A549 (cell line): ENCODE results near the gene TPM2. TPM values are rescaled to one million over a fixed set of nuclear protein-coding genes. Genes with fewer than 3 reads are reported as not detected.

ENCODE experiments used
- ATAC-seq, 2 experiments: fragments of 200-7000 bp in 1 of 2; fragments of >200 bp in 1 of 2; cut with Nextera tagmentation in 1 of 2; cut with Tn5 transposase in 1 of 2; 3 replicates each; pipeline versions ENCODE4 v1.8.0 to v1.9.1; 2018 to 2020; ENCODE audit warnings: mild to moderate bottlenecking in 1 of 2, moderate library complexity in 1 of 2
- CTCF ChIA-PET: fragments of 300-600 bp; sonication (Branson Sonifier 250); formaldehyde crosslinking; extraction: SDS; loops from one replicate; lab custom pipeline; 2021; ENCODE audit warnings: antibody characterized with exemption, inconsistent platforms; lab: Yijun Ruan, JAX
- POLR2A ChIA-PET: fragments of 350-600 bp; formaldehyde crosslinking; extraction: SDS; loops from one replicate; lab custom pipeline; 2021; ENCODE audit warnings: antibody characterized with exemption, inconsistent platforms; lab: Yijun Ruan, JAX
- DNase-seq, 2 experiments: peaks; one replicate each; pipeline versions ENCODE4 v3.0.0 to v3.0.0-alpha.2; 2011 to 2016; ENCODE audit warnings: low read depth in 1 of 2, low spot score in 1 of 2
- FAIRE-seq: peaks from 2 replicates; lab custom pipeline; 2011; peaks lifted over from hg19 to GRCh38; lab: Jason Lieb, UNC
- H3K27ac ChIP-seq, 2 experiments: fragments of >200 bp; sonication (Bioruptor Twin); formaldehyde crosslinking; 3 replicates each; pipeline ENCODE4 v1.5.1; 2016 to 2017
- H3K4me1 ChIP-seq: fragments of >200 bp; sonication (Bioruptor Twin); formaldehyde crosslinking; 3 replicates; pipeline ENCODE4 v1.6.1; 2016
- H3K4me2 ChIP-seq: fragments of >200 bp; sonication (Bioruptor Twin); formaldehyde crosslinking; 3 replicates; pipeline ENCODE4 v1.6.1; 2016
- H3K4me3 ChIP-seq: fragments of >200 bp; sonication (Bioruptor Twin); formaldehyde crosslinking; 3 replicates; pipeline ENCODE4 v1.5.1; 2016
- H3K9me3 ChIP-seq: fragments of >200 bp; sonication (Bioruptor Twin); formaldehyde crosslinking; 3 replicates; pipeline ENCODE4 v1.6.1; 2016
- BHLHE40 ChIP-seq: IDR thresholded peaks from 2 replicates; pipeline ENCODE4 v1.6.1; 2012; ENCODE audit warnings: low read depth, low read length, inconsistent platforms
- CBX8 ChIP-seq: fragments of 200-600 bp; sonication (generic); IDR thresholded peaks from 2 replicates; pipeline ENCODE4 v1.6.1; 2016
- CEBPB ChIP-seq, 2 experiments: fragments of >200 bp in 1 of 2; sonication (Bioruptor Twin) in 1 of 2; formaldehyde crosslinking in 1 of 2; IDR thresholded peaks; 2 replicates each; pipeline ENCODE4 v1.6.1; 2012 to 2016
- CHD2 ChIP-seq: fragments of 150-350 bp; IDR thresholded peaks from 2 replicates; pipeline ENCODE4 v1.6.1; 2014; ENCODE audit warnings: low read length; ENCODE audit not compliant: partially characterized antibody
- CHD4 ChIP-seq: fragments of 200-600 bp; sonication (generic); IDR thresholded peaks from 2 replicates; pipeline ENCODE4 v1.6.1; 2016; ENCODE audit warnings: antibody characterized with exemption, mild to moderate bottlenecking, borderline replicate concordance
- CTCF ChIP-seq: fragments of >200 bp; sonication (Bioruptor Twin); formaldehyde crosslinking; IDR thresholded peaks from 3 replicates; pipeline ENCODE4 v1.5.1; 2016
- EHF ChIP-seq: fragments of 250-450 bp; sonication (Bioruptor Pico); IDR thresholded peaks from 2 replicates; pipeline ENCODE4 v1.5.0; 2020; ENCODE audit warnings: mild to moderate bottlenecking
- FOSB ChIP-seq: fragments of 250-450 bp; sonication (Bioruptor Pico); IDR thresholded peaks from 2 replicates; pipeline ENCODE4 v1.5.0; 2020; ENCODE audit warnings: mild to moderate bottlenecking, moderate library complexity
- FOSL2 ChIP-seq, 2 experiments: fragments of 450-650 bp in 1 of 2; fragments of >200 bp in 1 of 2; sonication (Bioruptor Twin) in 1 of 2; formaldehyde crosslinking; IDR thresholded peaks; 2 replicates each; pipeline versions ENCODE4 v1.5.0 to v1.6.1; 2016 to 2020; ENCODE audit warnings: mild to moderate bottlenecking in 1 of 2, moderate library complexity in 1 of 2
- FOXS1 ChIP-seq: fragments of 250-450 bp; sonication (Bioruptor Pico); IDR thresholded peaks from 2 replicates; pipeline ENCODE4 v1.5.0; 2020; ENCODE audit warnings: mild to moderate bottlenecking, moderate library complexity
- GATA3 ChIP-seq: IDR thresholded peaks from 2 replicates; pipeline ENCODE4 v1.6.1; 2012; ENCODE audit warnings: borderline replicate concordance
- HEYL ChIP-seq: fragments of 250-450 bp; sonication (Bioruptor Pico); IDR thresholded peaks from 2 replicates; pipeline ENCODE4 v1.8.0; 2021; ENCODE audit warnings: mild to moderate bottlenecking, moderate library complexity
- HMGXB4 ChIP-seq: fragments of 250-450 bp; sonication (Bioruptor Pico); IDR thresholded peaks from 2 replicates; pipeline ENCODE4 v1.5.0; 2021; ENCODE audit warnings: mild to moderate bottlenecking, moderate library complexity, borderline replicate concordance
- HOXB13 ChIP-seq: fragments of 250-450 bp; sonication (Bioruptor Pico); IDR thresholded peaks from 2 replicates; pipeline ENCODE4 v1.5.0; 2020; ENCODE audit warnings: low read depth, mild to moderate bottlenecking, moderate library complexity
- JUN ChIP-seq, 2 experiments: fragments of >200 bp; sonication (Bioruptor Twin); formaldehyde crosslinking; IDR thresholded peaks; 2 replicates in 1 of 2; 3 replicates in 1 of 2; pipeline ENCODE4 v1.6.1; 2016 to 2017
- KDM5A ChIP-seq: fragments of 200-600 bp; sonication (generic); IDR thresholded peaks from 2 replicates; pipeline ENCODE4 v1.6.1; 2016; ENCODE audit warnings: antibody characterized with exemption, mild to moderate bottlenecking
- MAZ ChIP-seq: fragments of 150-350 bp; IDR thresholded peaks from 2 replicates; pipeline ENCODE4 v1.6.1; 2014; ENCODE audit warnings: antibody characterized with exemption, low read depth, low read length, borderline replicate concordance
- NFE2L2 ChIP-seq: fragments of 150-350 bp; conservative IDR thresholded peaks from 2 replicates; pipeline ENCODE4 v1.6.1; 2014; ENCODE audit warnings: low read length
- RARB ChIP-seq: fragments of 250-450 bp; sonication (Bioruptor Pico); IDR thresholded peaks from 2 replicates; pipeline ENCODE4 v1.8.0; 2021; ENCODE audit warnings: mild to moderate bottlenecking, moderate library complexity
- RCOR1 ChIP-seq: fragments of 150-350 bp; IDR thresholded peaks from 2 replicates; pipeline ENCODE4 v1.6.1; 2014; ENCODE audit warnings: antibody characterized with exemption, low read length, low read depth
- SMC3 ChIP-seq: fragments of >200 bp; sonication (Bioruptor Twin); formaldehyde crosslinking; IDR thresholded peaks from 3 replicates; pipeline ENCODE4 v1.6.1; 2018; ENCODE audit warnings: inconsistent platforms
- TFCP2L1 ChIP-seq: fragments of 250-450 bp; sonication (Bioruptor Pico); IDR thresholded peaks from 2 replicates; pipeline ENCODE4 v1.5.0; 2021; ENCODE audit warnings: mild to moderate bottlenecking
- TP53 ChIP-seq: fragments of 250-450 bp; sonication (Bioruptor Pico); IDR thresholded peaks from 2 replicates; pipeline ENCODE4 v1.5.0; 2021; ENCODE audit warnings: mild to moderate bottlenecking, moderate library complexity
- ZFP36 ChIP-seq: fragments of 450-650 bp; IDR thresholded peaks from 2 replicates; pipeline ENCODE4 v1.6.1; 2014; ENCODE audit warnings: borderline replicate concordance; ENCODE audit not compliant: partially characterized antibody
- WGBS: methylation state at CpG from one replicate; pipeline ENCODE4 v1.1.6; 2017; ENCODE audit errors: missing lambda C conversion rate; 5-methylcytosine and 5-hydroxymethylcytosine counted together
- polyA plus RNA-seq, 4 experiments: library from polyadenylated mRNA; depleted of rRNA in 3 of 4; stranded (reverse); fragments of >200 nt; fragmentation: RNase III in 1 of 4; extraction: RNeasy Plus Mini Kit Qiagen cat#74134 plus additional on column Dnase treatment in 1 of 4; gene quantifications; 2 replicates in 3 of 4; 3 replicates in 1 of 4; pipeline ENCODE4 v1.2.3, GENCODE V29; 2011 to 2017

The TPM2 gene
- polyA plus RNA-seq, 2 of the 4 experiments (the other 2 are of a cell fraction) = 281 to 956 TPM

- Histone ChIP-seq H3K4me1 (no peaks in the 10 kb centered on the region), H3K27ac (no peak overlapping the region), H3K4me2 (no peak overlapping the region), H3K9me3 (no peaks in the 10 kb centered on the region), H3K4me3 (no peak overlapping the region)
- no peak for ATAC-seq
- TF ChIP-seq TP53 (no peak), SMC3 (no peak), GATA3 (no peak), FOXS1 (CRISPR knock-in tag) (no peak), FOSL2 (IDR thresholded peaks at IDR 0.05) (no peak), FOSL2 (CRISPR knock-in tag; IDR thresholded peaks at IDR 0.05) (no peak), CBX8 (no peak), TFCP2L1 (CRISPR knock-in tag) (no peak), MAZ (no peak), CTCF (no peak), CEBPB (IDR thresholded peaks at IDR 0.05) (no peak), NFE2L2 (no peak), CHD2 (no peak), HMGXB4 (CRISPR knock-in tag) (no peak), JUN (IDR thresholded peaks at IDR 0.05) (no peak), HEYL (CRISPR knock-in tag) (no peak), ZFP36 (no peak), HOXB13 (CRISPR knock-in tag) (no peak), EHF (CRISPR knock-in tag) (no peak)
- FAIRE-seq = no peak
- ChIA-PET CTCF (interaction anchor here (1.8 to 32.5 kb wide), 4 partner anchors 2 to 59 kb away, joined by 4 to 758 read pairs (median 387); partner anchors contain the start of genes CCDC107, CREB3, RMRP and TLN1), POLR2A (interaction anchor here (1.5 kb wide), 1 partner anchor 9 kb away, joined by 4 read pairs; no protein-coding TSS in a partner anchor)
- WGBS = 98% methylated on average over 8 of the region's 8 CpGs
- DNase-seq = no peak
These were observed 15.6 kb upstream of the TPM2 start for GRCh38 chr9:35705372-35705771.

GRCh38 chr9:35703906-35704672, 14.4 kb upstream of the TPM2 start:
- Histone ChIP-seq H3K4me3 (no peak overlapping the region), H3K4me1 (no peaks in the 10 kb centered on the region), H3K4me2 (no peak overlapping the region), H3K9me3 (no peaks in the 10 kb centered on the region), H3K27ac (no peak overlapping the region)
- CTCF ChIA-PET = interaction anchor here (0.7 to 32.5 kb wide), 5 partner anchors 0 to 46 kb away, joined by 3 to 758 read pairs (median 16); partner anchors contain the start of genes CCDC107, CREB3, RMRP and TLN1
- 96% methylated on average over 24 of the region's 26 CpGs for WGBS
- TF ChIP-seq BHLHE40 = no peak
- no peak for TF ChIP-seq RCOR1
- TF ChIP-seq CHD2 = no peak
- FAIRE-seq (no peak), DNase-seq (no peak), ATAC-seq (no peak)
- POLR2A ChIA-PET = interaction anchor here (0.7 kb wide), 1 partner anchor 33 kb away, joined by 3 read pairs; no protein-coding TSS in a partner anchor

GRCh38 chr9:35702696-35703095, 13.0 kb upstream of the TPM2 start:
- no peaks in the 10 kb centered on the region for H3K4me1 ChIP-seq
- TF ChIP-seq RARB (CRISPR knock-in tag) (no peak), KDM5A (no peak), FOSB (CRISPR knock-in tag) (no peak), CHD4 (no peak)
- CTCF ChIA-PET = interaction anchor here (31.4 to 32.5 kb wide), 2 partner anchors 1 to 15 kb away, joined by 758 read pairs; partner anchors contain the start of genes CREB3, TLN1 and TPM2
- no peak for ATAC-seq
- no peak overlapping the region for H3K4me2 ChIP-seq
- H3K4me3 ChIP-seq = no peak overlapping the region
- no peaks in the 10 kb centered on the region for H3K9me3 ChIP-seq
- no peak for FAIRE-seq
- H3K27ac ChIP-seq = no peak overlapping the region
- no peak for DNase-seq
- POLR2A ChIA-PET = no interaction called here
- 96% methylated on average over 7 of the region's 7 CpGs for WGBS
